GM19452 (cell line): ENCODE data around the gene RYK.
"Not testable (repeated sequence)": the region's sequence is repeated elsewhere in the genome, so short reads cannot be mapped to it uniquely, and the experiment has no call there.

Experiments
- ATAC-seq: cut with Tn5 transposase; IDR thresholded peaks from one replicate; pipeline ENCODE4 v1.9.1; 2021; ENCODE audit not compliant: unreplicated experiment

The RYK gene

GRCh38 chr3:134222835-134223234, 27.8 kb downstream of the RYK start:
- no peak for ATAC-seq

GRCh38 chr3:134216851-134217250, 33.8 kb downstream of the RYK start:
- ATAC-seq: no peak

DNA sequence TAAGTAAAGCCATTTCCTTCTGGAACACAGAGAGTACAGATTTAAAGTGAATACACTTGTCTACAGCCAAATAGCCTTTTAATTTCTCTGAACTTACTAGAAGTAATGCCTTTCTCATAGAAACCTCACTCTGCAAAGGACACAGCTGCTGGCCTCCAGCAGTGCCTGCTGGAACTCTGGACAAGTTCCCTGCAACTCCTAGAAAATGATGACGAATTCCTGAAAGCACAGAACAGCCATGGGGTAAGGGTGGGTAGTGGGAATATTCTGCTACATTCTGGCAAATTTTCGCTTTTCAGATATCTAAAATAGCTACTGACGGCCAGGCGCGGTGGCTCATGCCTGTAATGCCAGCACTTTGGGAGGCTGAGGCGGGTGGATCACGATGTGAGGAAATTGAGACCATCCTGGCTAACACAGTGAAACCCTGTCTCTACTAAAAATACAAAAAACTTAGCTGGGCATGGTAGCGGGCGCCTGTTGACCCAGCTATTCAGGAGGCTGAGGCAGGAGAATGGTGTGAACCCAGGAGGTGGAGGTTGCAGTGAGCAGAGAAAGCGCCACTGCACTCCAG, 34.4 kb downstream of the RYK start:
- no peak for ATAC-seq

- no peak for ATAC-seq
Observed at GRCh38 chr3:134214239-134214638, 36.4 kb downstream of the RYK start.

DNA sequence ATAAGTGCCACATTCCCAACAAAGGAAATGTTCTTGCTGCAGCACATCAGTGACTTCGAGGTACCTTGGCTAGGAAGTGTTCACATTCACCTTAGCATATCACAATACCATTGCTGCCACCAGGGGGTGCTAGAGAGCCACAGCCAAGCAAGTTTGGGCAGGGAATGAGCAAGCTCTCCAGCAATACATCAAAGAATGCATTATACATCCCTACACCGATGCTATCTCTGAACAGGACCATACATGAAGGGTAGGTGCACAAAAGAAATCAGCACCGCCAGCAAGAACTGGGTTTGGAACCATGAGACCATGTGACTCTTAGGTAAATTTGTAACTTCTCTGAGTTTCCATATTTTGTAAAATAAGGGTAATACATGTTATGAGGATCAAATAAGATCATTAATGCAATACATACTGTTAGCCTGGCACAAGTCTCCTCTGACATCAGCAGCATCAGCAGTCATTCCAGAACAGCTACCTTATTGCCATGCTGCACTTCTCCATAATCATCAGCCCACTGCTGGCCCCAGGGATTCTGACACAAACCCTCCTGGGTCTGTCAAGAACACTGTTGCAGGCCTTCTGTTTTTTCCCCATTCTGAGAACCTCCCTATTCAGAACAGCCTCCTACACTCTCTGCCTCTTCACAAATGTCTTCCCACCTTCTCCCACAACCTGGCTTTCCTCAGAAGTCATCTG, 37.5 kb downstream of the RYK start:
- ATAC-seq: peak; percentile 51

- ATAC-seq: peak; percentile 59
Observed at GRCh38 chr3:134211797-134212196, 38.9 kb downstream of the RYK start.

GRCh38 chr3:134205451-134205850, 45.2 kb downstream of the RYK start:
- no peak for ATAC-seq

DNA sequence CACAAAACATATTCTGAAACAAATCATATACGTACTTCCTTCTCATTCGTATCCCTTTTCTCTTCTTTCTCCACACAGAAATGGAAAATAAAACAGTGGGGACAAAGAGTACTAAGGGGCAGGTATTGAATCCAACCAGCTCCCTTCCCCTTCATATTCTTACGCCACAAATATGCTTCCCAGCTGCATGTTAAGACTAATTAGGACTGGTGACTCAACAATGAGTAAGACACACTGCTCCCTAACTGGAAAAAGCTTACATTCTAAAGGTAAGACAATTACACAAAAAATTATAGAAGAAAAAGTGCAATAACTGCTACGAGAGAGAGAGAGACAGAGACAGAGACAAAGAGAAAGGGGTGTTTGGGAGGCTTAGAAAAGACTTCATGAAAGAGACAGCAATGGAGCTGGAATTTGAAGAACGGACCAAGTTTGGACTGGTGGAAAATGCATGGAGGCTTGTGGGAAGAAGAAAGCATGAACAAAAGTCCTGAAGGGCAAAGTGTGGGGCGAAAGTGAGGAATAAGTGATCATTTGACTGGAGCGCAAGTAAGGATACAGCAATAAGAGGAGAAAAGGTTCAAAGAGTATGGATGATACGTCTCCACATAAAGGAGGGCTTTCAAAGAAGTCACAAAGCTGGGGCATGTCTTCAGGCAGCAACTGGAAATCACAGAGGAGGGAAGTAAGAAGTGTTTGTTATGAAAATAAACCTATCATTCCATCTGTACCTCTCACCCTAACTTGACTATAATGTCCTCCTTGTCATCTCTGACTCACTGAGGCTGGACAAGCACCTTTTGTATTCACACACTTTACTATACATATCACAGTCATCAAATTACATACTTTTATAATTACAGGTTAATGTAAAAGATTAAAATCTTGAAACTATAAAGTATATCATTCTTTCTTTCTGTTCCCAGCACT, 49.2 kb downstream of the RYK start:
- no peak for ATAC-seq

GRCh38 chr3:134199880-134200279, 50.8 kb downstream of the RYK start:
- not testable (repeated sequence) for ATAC-seq

GRCh38 chr3:134199240-134199639, 51.4 kb downstream of the RYK start:
- ATAC-seq: no peak

- no peak for ATAC-seq
Observed at GRCh38 chr3:134198414-134198813, 52.2 kb downstream of the RYK start.

DNA sequence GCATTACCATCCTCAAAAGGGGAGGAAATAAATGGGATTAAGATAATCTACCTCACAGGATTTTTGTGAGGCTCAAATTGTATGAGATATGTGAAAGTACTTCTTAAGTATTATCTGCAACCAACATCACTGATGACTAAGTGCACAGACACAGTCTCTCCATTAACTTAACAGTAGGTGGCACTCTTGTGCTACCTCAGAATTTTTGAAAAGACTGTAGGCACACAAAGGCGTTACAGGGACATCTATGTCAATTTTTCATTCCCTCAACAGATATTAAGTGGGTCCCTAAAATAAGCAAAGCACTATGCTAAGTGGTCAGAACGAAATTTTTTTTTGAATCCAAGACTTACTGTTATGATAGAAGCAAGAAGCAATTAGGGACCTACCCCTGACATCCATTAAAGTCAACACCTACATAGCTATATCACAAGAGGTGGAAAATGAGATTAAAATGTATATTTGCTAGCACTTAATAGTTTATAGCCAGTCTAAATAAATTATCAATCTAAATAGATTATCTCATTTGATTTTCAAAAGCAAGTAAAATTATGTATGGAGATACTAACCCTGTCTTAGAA, 52.9 kb downstream of the RYK start:
- ATAC-seq: peak; percentile 55

DNA sequence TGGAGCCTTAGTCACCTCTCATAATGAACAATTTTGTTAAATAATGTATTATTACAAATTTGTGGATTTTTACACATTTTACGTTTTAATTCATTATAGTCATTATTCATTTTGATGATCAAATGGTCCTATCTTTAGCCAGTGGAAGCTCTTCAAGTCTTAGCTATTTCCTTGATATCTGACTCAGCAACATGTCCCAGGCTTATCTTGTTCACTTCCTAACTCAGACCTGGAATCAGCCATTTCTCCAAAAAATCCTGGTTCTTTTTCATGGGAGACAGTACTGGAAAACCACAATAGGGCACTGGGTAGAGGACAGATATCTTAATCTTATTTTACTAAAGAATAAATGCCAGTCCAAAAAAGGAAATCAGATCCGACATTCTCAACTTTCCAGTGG, 56.4 kb downstream of the RYK start:
- ATAC-seq: no peak

DNA sequence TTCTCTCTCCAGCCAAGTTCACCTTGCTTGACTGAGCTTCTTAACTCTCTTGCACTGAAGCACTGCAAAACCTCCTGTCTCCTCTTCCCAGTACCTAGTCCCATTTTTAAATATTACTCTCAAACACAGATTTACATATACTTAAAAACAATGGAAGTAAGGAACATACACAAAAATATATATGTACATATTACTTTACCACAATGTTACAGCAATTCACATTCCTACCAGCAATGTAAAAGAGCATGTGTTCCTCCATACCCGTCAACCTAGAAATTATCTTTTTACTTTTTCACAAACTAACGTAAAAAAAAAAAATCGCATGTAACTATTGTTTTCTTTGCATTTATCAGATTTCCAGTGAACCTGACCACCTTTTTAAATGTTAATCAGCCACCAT, 60.4 kb downstream of the RYK start:
- no peak for ATAC-seq

- ATAC-seq: no peak
Observed at GRCh38 chr3:134189849-134190248, 60.8 kb downstream of the RYK start.

- no peak for ATAC-seq
Observed at GRCh38 chr3:134186391-134186790, 64.3 kb downstream of the RYK start.

- ATAC-seq: no peak
Observed at GRCh38 chr3:134180761-134181160, 69.9 kb downstream of the RYK start.

DNA sequence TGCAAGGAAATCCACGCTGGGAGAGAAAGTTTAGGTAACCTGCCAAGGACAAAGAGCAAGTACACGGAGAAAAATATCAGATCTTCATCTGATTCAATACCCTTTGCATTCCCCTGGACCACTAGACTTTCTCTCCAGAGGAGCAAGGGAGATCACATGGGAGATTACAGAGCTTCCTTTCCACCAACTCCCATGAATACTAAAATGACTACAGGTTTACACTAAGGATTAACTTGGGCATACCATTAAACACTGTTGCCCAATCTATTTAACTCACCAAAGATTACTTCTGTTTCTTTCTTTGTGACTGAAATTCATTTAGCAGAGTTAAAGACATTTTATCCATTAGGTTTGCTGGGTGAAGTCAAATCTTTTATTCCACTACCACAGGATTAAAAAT, 71.2 kb downstream of the RYK start:
- ATAC-seq: no peak

DNA sequence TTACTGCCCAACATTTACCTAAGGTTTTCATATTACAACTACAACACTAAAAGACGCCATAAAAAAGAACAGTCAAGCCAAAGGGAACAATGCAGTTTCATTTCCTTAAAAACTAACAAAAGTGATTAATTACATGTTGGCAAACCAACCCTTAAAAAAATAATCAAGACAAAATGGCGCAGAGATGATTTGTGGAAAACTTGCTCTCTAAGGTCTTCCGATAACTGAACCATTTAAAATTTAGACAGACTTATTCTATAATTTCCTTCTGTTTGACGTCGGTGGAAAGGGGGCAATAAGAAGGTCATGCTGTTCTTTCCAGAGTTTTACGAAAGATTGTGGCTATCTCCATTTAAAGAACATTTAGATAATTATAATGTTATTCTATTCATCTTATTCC, 87.6 kb downstream of the RYK start:
- ATAC-seq: no peak

- no peak for ATAC-seq
Observed at GRCh38 chr3:134161898-134162615, 88.6 kb downstream of the RYK start.

DNA sequence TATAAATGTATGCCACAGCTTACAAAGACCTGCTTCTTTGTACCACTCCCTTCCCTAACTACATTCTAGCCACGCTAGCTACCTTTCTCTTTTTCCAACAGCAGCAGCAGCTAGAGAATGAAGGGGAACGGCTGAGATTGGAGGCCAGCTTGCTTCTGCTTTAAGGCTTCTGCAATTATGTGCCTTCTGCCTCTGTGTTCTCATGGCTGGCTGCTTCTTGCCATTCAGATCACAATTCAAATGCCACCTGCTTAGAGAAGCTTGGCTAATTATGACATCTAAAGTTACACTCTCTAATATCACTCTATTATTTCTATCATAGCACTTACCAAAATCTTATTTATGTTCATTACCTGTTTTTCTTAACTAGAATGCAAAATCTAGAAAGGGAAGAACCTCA, 95.2 kb downstream of the RYK start:
- ATAC-seq: no peak
